NCI-H2196 treated with DMSO at 0.1 percent for 48 hours (cell line): ENCODE data around the gene EML4.

Experiments used
- DNase-seq: peaks from one replicate; lab custom pipeline; 2025; ENCODE audit not compliant: unreplicated experiment; lab: John Stamatoyannopoulos, UW

EML4 gene

GRCh38 chr2:42223067-42223854, 54.1 kb downstream of the EML4 start:
- DNase-seq, result no peak

DNA sequence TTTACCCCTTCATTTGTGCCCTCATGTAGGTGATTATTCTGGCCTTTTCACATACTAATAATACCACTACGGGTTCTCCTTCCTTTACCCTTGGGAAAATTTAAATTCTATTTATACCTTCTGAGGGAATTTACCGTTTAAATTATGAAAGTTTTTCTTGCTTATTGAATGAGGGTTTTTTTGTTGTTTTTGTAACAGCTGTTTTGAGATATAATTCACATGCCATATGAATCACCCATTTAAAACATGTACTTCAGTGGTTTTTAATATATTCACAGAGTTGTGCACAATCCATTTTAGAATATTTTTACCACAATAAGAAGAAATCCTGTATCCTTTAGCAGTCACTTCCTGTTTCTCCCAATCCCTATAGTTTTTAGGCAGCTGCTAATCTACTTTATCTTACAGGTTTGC, 54.7 kb downstream of the EML4 start:
- DNase-seq, result no peak

DNA sequence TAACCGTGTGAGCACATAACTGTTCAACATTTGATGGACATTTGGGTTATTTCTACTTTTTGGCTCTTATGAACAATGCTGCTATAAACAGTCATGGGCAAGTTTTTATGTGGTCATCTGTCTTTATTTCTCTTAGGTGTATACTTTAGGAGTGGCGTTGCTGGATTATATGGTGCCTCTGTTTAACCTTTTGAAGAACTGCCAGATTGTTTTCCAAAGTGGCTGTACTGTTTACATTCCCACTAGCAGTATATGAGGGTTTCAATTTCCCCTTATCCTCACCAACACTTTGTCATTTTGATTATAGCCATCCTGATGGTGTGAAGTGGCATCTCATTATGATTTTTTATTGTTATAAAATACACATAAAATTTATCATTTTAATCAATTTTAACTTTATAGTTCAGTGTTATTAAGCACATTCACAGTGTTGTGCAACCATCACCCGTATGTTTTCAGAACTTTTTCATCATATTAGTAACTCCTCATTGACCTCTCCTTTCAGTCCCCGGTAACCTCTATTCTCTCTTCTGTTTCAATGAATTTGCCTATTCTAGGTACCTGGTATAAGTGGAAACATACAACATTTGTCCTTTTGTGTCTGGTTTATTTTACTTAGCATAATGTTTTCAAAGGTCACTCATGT, 55.4 kb downstream of the EML4 start:
- no peak for DNase-seq

DNA sequence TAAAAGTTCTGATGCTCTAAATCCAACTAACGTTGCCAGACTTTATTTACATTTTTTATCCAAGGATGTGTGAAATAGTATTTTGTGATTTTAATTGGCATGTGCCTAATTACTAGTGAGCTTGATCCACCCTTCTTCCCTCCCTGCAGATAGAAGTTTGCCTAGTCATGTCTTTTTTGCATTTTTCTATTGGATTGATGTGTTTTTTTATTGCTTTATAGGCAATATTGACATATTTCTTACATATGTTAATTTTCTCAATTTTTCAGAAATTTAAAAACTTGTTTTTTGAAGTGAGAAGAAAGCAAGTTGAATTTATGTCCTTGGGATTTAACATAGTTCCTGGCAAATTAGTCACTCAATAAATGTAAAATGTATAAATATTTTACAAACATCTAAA, 56.4 kb downstream of the EML4 start:
- DNase-seq, result no peak

GRCh38 chr2:42227491-42227890, 58.3 kb downstream of the EML4 start:
- no peak for DNase-seq

- DNase-seq, result no peak
Observed at GRCh38 chr2:42228101-42228500, 58.9 kb downstream of the EML4 start.

DNA sequence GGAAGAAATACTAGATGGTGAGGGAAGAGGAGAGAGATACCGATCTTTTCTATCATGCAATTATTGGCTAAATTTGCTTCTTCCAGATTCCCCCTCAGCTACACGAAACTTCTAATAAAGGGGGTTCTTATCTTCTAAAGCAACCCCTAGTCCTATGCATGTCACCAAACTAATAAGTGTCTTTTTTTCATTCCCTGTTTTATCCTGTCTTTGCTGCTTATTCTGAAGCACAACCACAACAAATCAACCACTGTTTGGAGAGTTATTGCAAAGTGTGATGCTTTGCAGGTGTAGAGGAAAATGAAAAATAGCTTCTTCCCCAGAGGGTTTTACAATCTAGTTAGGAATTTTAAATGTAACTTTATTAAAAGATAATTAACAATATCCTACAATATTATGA, 60.8 kb downstream of the EML4 start:
- DNase-seq, result no peak

GRCh38 chr2:42230891-42231290, 61.7 kb downstream of the EML4 start:
- no peak for DNase-seq

DNA sequence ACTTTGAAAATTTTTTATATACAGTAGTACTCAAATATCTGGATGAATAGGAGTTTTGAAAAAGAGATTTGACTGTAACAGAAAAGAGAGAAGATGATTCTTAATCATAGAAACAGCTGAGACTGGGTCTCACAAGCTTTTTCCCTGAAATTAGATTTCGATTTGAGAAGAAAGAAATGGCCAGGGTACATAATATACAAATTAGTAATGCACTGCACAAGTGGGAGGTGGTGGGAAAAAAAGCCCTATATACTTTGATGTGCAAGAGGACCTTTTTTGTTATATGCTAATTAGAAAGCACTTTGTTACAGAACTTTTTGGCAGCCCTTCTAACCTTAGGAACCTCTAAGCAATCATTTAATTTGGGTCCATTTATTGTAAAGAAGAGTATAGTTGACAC, 62.9 kb downstream of the EML4 start:
- no peak for DNase-seq

DNA sequence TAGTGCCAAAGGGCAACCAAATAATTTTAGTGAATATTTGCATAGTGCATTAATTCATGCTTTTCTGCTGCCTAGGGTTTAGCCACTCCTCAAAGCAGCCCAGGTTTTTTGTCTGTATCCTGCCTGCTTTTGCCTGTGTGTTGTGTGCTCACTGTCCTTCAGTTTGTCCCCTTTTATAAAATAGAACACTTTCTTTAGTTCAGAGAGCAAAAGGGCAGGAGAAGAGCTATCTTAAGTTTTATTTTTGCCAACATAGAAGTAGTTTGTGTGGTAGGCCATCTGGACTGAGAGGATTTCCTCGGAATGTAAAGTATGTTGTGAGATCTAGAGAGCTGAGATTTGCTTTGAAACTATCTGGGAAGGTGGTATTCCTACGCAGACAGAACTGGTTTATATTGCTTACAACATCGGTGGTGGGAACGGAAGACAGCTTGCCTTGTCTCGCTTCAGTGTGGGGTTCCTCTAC, 64.9 kb downstream of the EML4 start:
- no peak for DNase-seq

DNA sequence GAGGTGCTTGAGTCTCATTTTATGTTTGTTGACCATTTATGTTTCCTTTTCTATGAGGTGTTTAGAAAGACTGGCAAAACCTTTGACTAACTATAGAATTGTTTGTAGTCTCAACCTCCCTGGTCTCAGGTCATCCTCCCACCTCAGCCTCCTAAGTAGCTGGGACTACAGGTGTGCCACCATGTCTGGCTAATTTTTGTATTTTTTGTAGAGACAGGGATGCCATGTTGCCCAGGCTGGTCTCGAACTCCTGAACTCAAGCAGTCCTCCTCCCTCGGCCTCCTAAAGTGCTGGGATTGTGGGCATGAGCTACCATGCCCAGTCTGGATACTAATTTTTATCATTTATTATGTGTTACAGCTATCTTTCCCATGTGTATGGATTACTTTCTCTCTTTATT, 67.8 kb downstream of the EML4 start:
- DNase-seq, result no peak

- DNase-seq, result no peak
Observed at GRCh38 chr2:42238644-42239288, 69.6 kb downstream of the EML4 start.

DNA sequence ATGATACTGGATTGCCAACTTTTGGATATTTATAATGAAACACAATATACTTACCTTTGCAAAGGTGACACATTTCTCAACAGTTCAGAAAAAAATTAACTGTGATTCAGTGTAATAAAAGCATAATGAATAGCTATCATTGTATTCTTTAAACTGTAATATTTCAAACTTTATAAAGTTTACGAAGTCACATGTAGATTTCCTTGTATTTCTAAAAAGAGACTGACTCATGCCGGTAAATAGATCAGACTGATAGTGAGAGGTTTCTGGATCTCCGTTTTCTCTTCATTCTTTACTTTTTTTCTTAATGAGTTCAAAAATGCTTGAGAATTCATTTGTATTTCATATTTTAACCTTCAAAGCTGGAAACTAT, 70.1 kb downstream of the EML4 start:
- no peak for DNase-seq

DNA sequence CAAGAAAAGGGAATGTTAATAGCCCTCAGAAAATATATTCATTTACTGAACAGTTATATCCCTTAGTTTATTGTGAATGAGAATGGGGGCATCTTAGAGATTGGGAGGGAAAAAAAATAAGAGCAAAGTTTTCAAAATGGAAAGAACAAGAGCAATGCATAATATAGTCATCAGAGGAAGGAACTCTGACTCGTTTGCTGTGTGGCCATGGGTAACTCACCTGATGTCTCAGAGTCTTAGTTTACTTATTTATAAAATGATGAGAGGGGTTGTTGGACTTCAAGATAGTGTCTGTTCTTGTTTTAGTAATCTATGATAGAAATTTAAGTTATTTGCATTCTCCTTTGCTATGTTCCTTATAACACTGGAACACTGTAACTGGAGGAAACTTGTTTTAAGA, 70.7 kb downstream of the EML4 start:
- DNase-seq, result no peak

GRCh38 chr2:42241517-42241916, 72.4 kb downstream of the EML4 start:
- DNase-seq, result no peak

DNA sequence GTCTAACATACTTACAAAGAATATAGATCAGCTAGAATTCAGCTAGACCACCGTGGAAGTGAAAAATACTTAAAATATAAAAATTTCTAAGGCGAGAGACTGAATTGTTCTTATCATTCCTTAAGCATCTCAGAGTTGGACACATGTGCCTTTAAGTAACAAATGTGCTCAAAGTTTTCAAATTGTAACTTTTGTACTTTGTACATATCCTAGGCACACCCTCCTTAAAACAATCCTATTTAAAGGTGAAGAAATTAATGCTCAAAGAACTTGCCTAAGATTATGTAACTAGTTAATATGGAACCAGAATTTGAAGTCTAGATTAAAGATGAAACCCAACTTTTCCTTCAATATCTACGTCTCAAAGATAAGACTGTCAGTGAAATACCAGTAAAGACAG, 74.1 kb downstream of the EML4 start:
- DNase-seq, result no peak

GRCh38 chr2:42244520-42244919, 75.4 kb downstream of the EML4 start:
- no peak for DNase-seq

DNA sequence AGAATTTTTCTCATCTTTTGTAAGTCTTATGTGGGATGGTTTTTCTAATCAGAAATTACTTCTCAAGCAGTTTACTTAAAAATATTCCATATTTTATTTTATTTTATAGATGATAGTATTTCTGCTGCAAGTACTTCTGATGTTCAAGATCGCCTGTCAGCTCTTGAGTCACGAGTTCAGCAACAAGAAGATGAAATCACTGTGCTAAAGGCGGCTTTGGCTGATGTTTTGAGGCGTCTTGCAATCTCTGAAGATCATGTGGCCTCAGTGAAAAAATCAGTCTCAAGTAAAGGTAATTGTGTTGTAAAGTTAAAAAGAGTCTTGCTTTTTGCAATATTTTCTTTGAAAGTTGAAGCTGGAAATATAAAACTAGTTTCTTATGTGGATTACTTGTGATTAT, 76.2 kb downstream of the EML4 start:
- no peak for DNase-seq

- DNase-seq, result no peak
Observed at GRCh38 chr2:42246562-42246961, 77.4 kb downstream of the EML4 start.

GRCh38 chr2:42248846-42249245, 79.7 kb downstream of the EML4 start:
- DNase-seq, result no peak

DNA sequence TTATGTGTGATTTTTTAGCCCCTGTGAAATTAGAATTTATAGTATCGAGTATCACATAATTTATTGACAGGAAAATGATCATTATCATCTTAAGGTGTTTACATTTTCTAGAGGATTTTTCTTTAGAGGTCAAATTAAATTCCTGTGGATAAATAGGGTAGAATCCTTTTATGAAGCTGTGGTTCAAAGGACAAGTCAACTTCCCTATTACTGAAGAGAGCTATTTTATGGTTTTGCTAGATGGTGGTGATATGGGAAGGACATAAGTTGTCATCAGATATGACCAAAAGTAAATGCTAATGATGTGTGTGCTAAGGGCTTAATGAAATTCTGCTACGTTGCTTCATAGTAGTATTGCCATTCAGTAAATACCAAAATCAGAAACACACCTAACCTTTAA, 80.1 kb downstream of the EML4 start:
- no peak for DNase-seq

- DNase-seq, result peak; percentile 69
Observed at GRCh38 chr2:42249887-42250286, 80.7 kb downstream of the EML4 start.
